ENCODE measurements around the gene TMSB4X.

The TMSB4X gene

DNA sequence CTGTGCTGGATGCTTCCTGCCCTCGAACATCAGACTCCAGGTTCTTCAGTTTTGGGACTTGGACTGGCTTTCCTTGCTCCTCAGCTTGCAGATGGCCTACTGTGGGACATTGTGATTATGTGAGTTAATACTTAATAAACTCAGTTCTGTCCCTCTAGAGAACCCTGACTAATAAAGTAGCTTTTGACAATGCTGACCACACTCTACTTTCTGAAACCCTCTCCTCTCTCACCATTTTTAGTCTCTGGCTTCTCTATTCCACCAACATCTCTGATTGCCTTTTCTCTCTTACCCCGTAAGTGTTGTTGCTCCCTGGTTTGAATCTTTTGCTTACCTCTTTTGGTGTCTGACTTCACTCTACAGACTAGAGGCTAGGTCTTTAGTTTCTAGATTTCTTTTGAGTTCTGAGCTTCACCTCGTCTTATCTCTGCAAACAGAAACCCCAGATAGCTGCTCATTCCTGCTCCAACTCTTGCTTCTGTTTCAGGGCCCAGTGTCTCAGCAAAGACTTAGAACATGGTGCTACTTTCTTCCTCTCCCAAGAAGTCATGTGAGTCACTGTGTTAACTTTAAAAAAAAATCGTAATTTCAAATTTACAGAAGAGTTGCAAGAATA, 11.4 kb downstream of the TMSB4X start:
- DNase-seq (ENCODE audit: low read depth): no peak
- H3K4me3 ChIP-seq (ENCODE audit: low read depth, low read length): no peak overlapping the region
- TF ChIP-seq CTCF (conservative IDR thresholded peaks at IDR 0.05; ENCODE audit: low read depth, low read length): no peak

- no peak for TF ChIP-seq CTCF (conservative IDR thresholded peaks at IDR 0.05; ENCODE audit: low read depth, low read length)
- no peak for DNase-seq (ENCODE audit: low read depth)
- no peak overlapping the region for H3K4me3 ChIP-seq (ENCODE audit: low read depth, low read length)
Observed at GRCh38 chrX:12986886-12987285, 12.0 kb downstream of the TMSB4X start.

DNA sequence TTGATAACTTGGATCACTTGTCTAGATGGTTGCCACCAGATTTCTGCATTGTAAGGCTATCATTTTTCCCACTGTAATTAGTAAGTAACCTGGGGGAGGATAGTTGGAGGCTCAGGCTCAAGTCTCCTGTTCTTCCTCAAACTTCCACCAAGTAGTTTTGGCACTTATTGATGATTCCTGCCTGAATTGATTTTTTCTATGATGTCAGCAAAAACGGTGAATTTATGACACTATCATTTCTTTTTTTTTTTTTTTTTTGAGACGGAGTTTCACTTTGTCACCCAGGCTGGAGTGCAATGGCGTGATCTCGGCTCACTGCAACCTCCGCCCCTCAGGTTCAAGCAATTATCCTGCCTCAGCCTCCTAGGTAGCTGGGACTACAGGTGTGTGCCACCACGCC, 12.4 kb downstream of the TMSB4X start:
- TF ChIP-seq CTCF (conservative IDR thresholded peaks at IDR 0.05; ENCODE audit: low read depth, low read length): no peak
- H3K4me3 ChIP-seq (ENCODE audit: low read depth, low read length): no peak overlapping the region
- no peak for DNase-seq (ENCODE audit: low read depth)

DNA sequence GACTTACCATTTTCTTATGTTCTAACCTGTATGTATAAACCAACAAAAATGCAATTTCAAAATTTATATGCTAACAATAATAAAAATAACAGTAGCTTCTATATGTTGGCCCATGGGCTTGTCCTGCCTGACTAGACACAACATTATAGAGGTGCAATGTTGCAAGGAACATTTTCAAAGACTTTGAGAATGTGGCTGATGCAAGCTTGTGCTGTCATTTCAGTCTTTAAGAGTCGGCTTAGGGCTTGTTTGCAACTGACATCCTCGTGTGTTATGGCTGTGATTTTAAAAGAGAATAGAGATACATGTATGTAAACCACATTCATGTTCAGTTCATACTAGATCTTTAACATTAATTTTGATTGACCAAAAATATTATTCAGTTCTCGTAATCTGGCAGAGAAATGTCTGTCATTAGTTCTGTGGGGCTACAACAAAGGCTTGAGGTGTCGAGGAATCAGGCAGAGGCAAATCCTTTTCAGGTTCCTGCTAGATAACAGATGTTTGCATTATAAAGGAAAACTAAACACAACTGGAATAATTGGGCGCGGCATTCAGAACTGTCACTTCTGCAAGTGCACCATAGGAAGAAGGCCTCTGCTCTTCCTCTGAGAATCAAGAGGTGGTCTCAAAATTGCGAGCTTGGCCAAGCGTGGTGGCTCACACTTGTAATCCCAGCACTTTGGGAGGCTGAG, 13.1 kb downstream of the TMSB4X start:
- DNase-seq (ENCODE audit: low read depth): no peak
- no peak overlapping the region for H3K4me3 ChIP-seq (ENCODE audit: low read depth, low read length)
- TF ChIP-seq CTCF (conservative IDR thresholded peaks at IDR 0.05; ENCODE audit: low read depth, low read length): no peak

DNA sequence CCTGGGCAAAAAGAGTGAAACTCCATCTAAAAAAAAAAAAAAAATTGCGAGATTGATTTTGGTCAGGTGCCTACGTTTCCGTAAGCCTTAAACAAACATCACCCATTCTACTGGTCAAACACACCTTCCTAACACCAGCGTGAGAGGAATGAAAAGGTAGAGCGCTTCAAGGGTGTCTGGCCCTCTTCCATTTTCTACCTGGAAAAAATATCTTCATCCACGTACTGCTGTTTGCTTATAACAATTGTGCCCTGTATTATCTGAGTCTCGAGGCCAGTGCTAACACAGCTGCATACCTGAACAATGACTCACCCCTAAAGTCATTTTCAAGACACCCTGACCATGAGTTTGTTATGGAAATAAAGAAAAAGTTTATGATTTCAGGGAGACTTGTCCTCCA, 13.9 kb downstream of the TMSB4X start:
- peak; percentile 86 for DNase-seq (ENCODE audit: low read depth)
- TF ChIP-seq CTCF (conservative IDR thresholded peaks at IDR 0.05; ENCODE audit: low read depth, low read length): no peak
- H3K4me3 ChIP-seq (ENCODE audit: low read depth, low read length): no peak overlapping the region

GRCh38 chrX:12989461-12989860, 14.6 kb downstream of the TMSB4X start:
- TF ChIP-seq CTCF (conservative IDR thresholded peaks at IDR 0.05; ENCODE audit: low read depth, low read length): no peak
- H3K4me3 ChIP-seq (ENCODE audit: low read depth, low read length): no peak overlapping the region
- no peak for DNase-seq (ENCODE audit: low read depth)

- TF ChIP-seq CTCF (conservative IDR thresholded peaks at IDR 0.05; ENCODE audit: low read depth, low read length): no peak
- DNase-seq (ENCODE audit: low read depth): no peak
- no peak overlapping the region for H3K4me3 ChIP-seq (ENCODE audit: low read depth, low read length)
Observed at GRCh38 chrX:12991575-12991974, 16.7 kb downstream of the TMSB4X start.

All from choroid plexus epithelial cell (primary cell).